Common myeloid progenitor, CD34-positive (primary cell): Measurements from ENCODE around the gene ITPKB.
"Not testable (repeated sequence)": the region's sequence is repeated elsewhere in the genome, so short reads cannot be mapped to it uniquely, and the experiment has no call there.

ENCODE experiments used
- CTCF ChIA-PET: fragments of 350-600 bp; sonication (Branson Sonifier 250); formaldehyde crosslinking; loops from one replicate; lab custom pipeline; 2021; ENCODE audit warnings: antibody characterized with exemption; lab: Charles Lee
- POLR2A ChIA-PET: fragments of 350-600 bp; sonication (Branson Sonifier 250); formaldehyde crosslinking; loops from one replicate; lab custom pipeline; 2021; ENCODE audit warnings: antibody characterized with exemption; lab: Charles Lee
- DNase-seq, 3 donors: peaks; one replicate each; pipeline versions ENCODE4 v3.0.0 to v3.0.0-alpha.2; 2013
- H3K27ac ChIP-seq, 2 experiments: 1 replicate in 1 of 2; 2 replicates in 1 of 2; pipeline ENCODE4 v1.7.0; 2013; ENCODE audit warnings: inconsistent platforms in 2 of 2, low read length in 2 of 2, mild to moderate bottlenecking in 2 of 2, low read depth in 1 of 2, moderate library complexity in 1 of 2; ENCODE audit not compliant: severe bottlenecking in 2 of 2, insufficient read depth in 1 of 2, poor library complexity in 1 of 2
- H3K27me3 ChIP-seq, 5 experiments: replicated peaks in 2 of 5; 1 replicate in 3 of 5; 2 replicates in 2 of 5; pipeline versions ENCODE4 v1.6.1 to v1.7.0; 2013; ENCODE audit warnings: low read length in 4 of 5, mild to moderate bottlenecking in 2 of 5, moderate library complexity in 2 of 5, inconsistent platforms in 1 of 5; ENCODE audit not compliant: insufficient read depth in 5 of 5, control insufficient read depth in 4 of 5
- H3K36me3 ChIP-seq, 4 experiments: 1 replicate in 2 of 4; 2 replicates in 2 of 4; pipeline versions ENCODE4 v1.6.1 to v1.7.0; 2013; ENCODE audit warnings: low read length in 3 of 4, control low read depth in 1 of 4, mild to moderate bottlenecking in 1 of 4; ENCODE audit not compliant: control insufficient read depth in 4 of 4, insufficient read depth in 4 of 4
- H3K4me1 ChIP-seq, 4 experiments: 1 replicate in 3 of 4; 2 replicates in 1 of 4; pipeline versions ENCODE4 v1.6.1 to v1.7.1; 2013; ENCODE audit warnings: low read length in 3 of 4, mild to moderate bottlenecking in 3 of 4, control low read depth in 1 of 4, inconsistent platforms in 1 of 4, moderate library complexity in 1 of 4; ENCODE audit not compliant: control insufficient read depth in 4 of 4, insufficient read depth in 4 of 4; ENCODE audit errors: control extremely low read depth in 1 of 4
- H3K4me3 ChIP-seq, 7 experiments: 1 replicate in 4 of 7; 2 replicates in 3 of 7; pipeline versions ENCODE4 v1.5.1 to v1.7.0; 2013; ENCODE audit warnings: mild to moderate bottlenecking in 7 of 7, low read length in 6 of 7, moderate library complexity in 6 of 7, inconsistent platforms in 2 of 7, low read depth in 2 of 7, control low read depth in 1 of 7; ENCODE audit not compliant: insufficient read depth in 4 of 7, control insufficient read depth in 1 of 7; ENCODE audit errors: extremely low read depth in 1 of 7
- H3K9me3 ChIP-seq, 5 experiments: 1 replicate in 4 of 5; 2 replicates in 1 of 5; pipeline versions ENCODE4 v1.6.1 to v1.7.1; 2013; ENCODE audit warnings: low read length in 4 of 5, mild to moderate bottlenecking in 2 of 5, inconsistent platforms in 1 of 5, low read depth in 1 of 5, moderate library complexity in 1 of 5; ENCODE audit not compliant: control insufficient read depth in 4 of 5, insufficient read depth in 2 of 5; ENCODE audit errors: control extremely low read depth in 1 of 5
- WGBS: methylation state at CpG from one replicate; pipeline ENCODE4 v1.1.5; 2013; ENCODE audit not compliant: insufficient coverage; 5-methylcytosine and 5-hydroxymethylcytosine counted together

The ITPKB gene

DNA sequence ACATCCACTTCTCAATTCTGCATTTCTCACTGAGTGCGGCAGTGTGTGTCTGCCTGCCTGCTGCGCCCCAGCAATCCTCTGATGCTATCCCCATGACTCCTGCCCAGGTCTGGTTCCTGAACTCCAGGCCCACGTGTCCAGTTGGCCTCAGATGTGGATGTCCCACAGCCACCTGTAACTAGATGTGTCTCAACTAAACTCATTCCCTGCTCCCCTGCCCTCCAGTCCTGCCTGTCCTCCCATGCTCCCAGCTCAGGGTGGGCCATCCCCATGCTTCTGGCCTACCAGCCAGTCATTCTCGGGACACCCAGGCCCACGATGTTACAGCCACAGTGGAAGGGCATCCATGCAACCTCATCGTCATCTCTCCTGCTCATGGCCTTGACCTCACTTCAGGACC is 113.8 kb downstream of the ITPKB start:
- Histone ChIP-seq H3K27me3 (no peaks in the 10 kb centered on the region), H3K27ac (no peak overlapping the region), H3K36me3 (no peaks in the 10 kb centered on the region), H3K4me1 (peaks cover 0 to 6% (median 4%) of the 10 kb centered on the region in 4 experiments), H3K4me3 (no peak overlapping the region), H3K9me3 (peaks cover 0 to 5% (median 0%) of the 10 kb centered on the region in 5 experiments)
- POLR2A ChIA-PET, result no interaction called here
- no peak for DNase-seq
- 97% methylated on average over 6 of the region's 6 CpGs for WGBS
- CTCF ChIA-PET, result interaction anchor here (1.2 to 13.8 kb wide), 7 partner anchors 12 to 815 kb away, joined by 3 to 106 read pairs (median 5); no protein-coding TSS in a partner anchor

GRCh38 chr1:226624526-226624925 is 114.6 kb downstream of the ITPKB start:
- Histone ChIP-seq H3K27me3 (no peaks in the 10 kb centered on the region), H3K4me1 (peaks cover 0 to 6% (median 4%) of the 10 kb centered on the region in 4 experiments), H3K27ac (no peak overlapping the region), H3K36me3 (no peaks in the 10 kb centered on the region), H3K9me3 (peaks cover 0 to 5% (median 0%) of the 10 kb centered on the region in 5 experiments), H3K4me3 (no peak overlapping the region)
- WGBS, result 100% methylated on average over 3 of the region's 5 CpGs
- CTCF ChIA-PET, result interaction anchor here (0.6 to 2.4 kb wide), 5 partner anchors 9 to 719 kb away, joined by 3 to 11 read pairs (median 5); no protein-coding TSS in a partner anchor
- DNase-seq, result no peak
- POLR2A ChIA-PET, result interaction anchor here (0.7 kb wide), 1 partner anchor 816 kb away, joined by 3 read pairs; no protein-coding TSS in a partner anchor

DNA sequence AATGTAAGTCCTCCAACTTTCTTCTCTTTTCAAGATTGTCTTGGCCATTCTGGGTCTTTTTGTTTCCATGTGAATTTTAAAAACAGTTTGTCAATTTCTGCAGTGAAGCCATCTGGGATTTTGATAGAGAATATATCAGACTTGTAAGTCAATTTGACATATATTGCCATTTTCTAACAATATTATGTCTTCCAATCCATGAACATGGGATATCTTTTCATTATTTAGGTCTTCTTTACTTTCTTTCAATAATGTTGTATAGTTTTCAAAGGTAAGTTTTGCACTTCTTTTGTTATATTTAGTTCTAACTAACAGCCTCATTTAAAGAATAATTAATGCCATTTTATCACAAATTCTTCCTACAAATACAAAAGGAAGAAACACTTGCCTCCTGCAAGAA is 117.1 kb downstream of the ITPKB start:
- POLR2A ChIA-PET, result no interaction called here

DNA sequence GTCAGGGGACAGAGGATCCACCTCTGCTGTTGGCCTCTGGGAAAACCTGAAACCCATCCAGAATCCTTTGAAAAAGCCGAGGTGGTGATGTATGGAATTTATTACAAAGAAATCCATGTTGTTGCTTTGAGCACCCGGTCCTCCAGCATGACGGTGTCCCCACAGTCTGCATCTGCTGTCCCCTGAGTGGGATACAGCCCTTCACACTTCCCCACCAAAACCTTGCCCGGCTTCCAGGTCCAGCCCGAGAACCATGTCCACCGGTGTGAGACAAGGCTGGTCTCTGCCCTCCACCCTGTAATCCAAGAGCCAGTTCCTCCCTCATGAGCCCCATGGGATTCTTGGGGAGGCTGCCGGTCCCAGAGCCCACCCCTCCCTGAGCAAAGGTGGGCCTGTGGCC is 120.1 kb downstream of the ITPKB start:
- CTCF ChIA-PET, result no interaction called here
- peaks cover 0 to 6% (median 3%) of the 10 kb centered on the region in 5 experiments for H3K9me3 ChIP-seq
- H3K36me3 ChIP-seq, result no peaks in the 10 kb centered on the region
- H3K27me3 ChIP-seq, result no peaks in the 10 kb centered on the region
- WGBS, result 97% methylated on average over 3 of the region's 7 CpGs
- H3K4me3 ChIP-seq, result no peak overlapping the region
- POLR2A ChIA-PET, result no interaction called here
- no peak overlapping the region for H3K27ac ChIP-seq
- H3K4me1 ChIP-seq, result no peaks in the 10 kb centered on the region
- no peak for DNase-seq

More for the DNA sequence above, 117.1 kb downstream of the ITPKB start:
- H3K4me1 ChIP-seq, result peaks cover 0 to 4% (median 3%) of the 10 kb centered on the region in 4 experiments
- no peak overlapping the region for H3K4me3 ChIP-seq
- H3K36me3 ChIP-seq, result no peaks in the 10 kb centered on the region
- no peaks in the 10 kb centered on the region for H3K27me3 ChIP-seq
- H3K27ac ChIP-seq, result no peak overlapping the region
- no peak for DNase-seq
- H3K9me3 ChIP-seq, result peaks cover 0 to 5% (median under 1%) of the 10 kb centered on the region in 5 experiments
- CTCF ChIA-PET, result no interaction called here

GRCh38 chr1:226618380-226618779 is 120.7 kb downstream of the ITPKB start:
- H3K4me1 ChIP-seq, result no peaks in the 10 kb centered on the region
- no peak overlapping the region for H3K27ac ChIP-seq
- ChIA-PET CTCF (no interaction called here), POLR2A (no interaction called here)
- 95% methylated on average over 4 of the region's 5 CpGs for whole genome bisulfite sequencing
- H3K27me3 ChIP-seq, result no peaks in the 10 kb centered on the region
- no peak overlapping the region for H3K4me3 ChIP-seq
- H3K9me3 ChIP-seq, result peaks cover 0 to 6% (median 3%) of the 10 kb centered on the region in 5 experiments
- no peak for DNase-seq
- no peaks in the 10 kb centered on the region for H3K36me3 ChIP-seq

DNA sequence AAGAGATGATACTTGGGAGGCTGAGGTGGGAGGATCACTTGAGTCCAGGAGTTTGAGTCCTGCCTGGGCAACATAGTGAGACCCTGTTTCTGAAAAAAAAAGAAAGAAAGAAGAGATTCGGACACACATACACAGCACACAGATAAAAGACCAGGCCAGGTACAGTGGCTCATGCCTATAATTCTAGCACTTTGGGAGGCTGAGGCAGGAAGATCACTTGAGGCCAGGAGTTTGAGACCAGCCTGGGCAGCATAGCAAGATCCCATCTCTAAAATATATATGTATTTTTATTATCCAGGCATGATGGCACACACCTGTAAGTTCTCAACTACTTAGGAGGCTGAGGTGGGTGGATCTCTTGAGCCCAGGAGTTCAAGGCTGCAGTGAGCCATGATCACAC is 121.4 kb downstream of the ITPKB start:
- H3K4me1 ChIP-seq, H3K27me3 ChIP-seq, H3K9me3 ChIP-seq, POLR2A ChIA-PET, H3K4me3 ChIP-seq, DNase-seq, CTCF ChIA-PET, H3K27ac ChIP-seq, H3K36me3 ChIP-seq: not testable (repeated sequence)
- no CpG with 5 or more reads among the region's 1 CpG for WGBS

DNA sequence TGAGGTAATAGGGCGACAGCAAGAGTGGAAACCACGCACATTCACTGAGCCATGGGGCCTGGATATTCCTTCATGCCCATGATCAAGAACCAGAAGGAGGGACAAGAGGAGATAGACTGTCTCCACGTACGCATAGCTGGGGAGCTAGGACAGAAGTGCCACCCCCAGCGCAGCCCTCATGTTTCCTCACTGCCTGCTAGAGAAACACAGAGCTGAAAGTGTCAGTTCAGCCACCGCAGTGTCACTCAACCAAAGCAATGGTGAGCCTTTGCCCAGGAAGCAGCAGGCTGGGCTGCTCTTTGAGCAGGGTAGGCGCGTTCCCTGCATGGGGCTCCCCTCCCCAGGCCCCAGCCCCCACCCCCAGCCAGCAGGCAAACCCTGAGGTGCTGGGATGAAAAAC is 122.0 kb downstream of the ITPKB start:
- CTCF ChIA-PET, result interaction anchor here (0.9 kb wide), 1 partner anchor 209 kb away, joined by 4 read pairs; the partner anchor contains the start of gene PARP1
- 100% methylated on average over 4 of the region's 8 CpGs for WGBS
- no peaks in the 10 kb centered on the region for H3K27me3 ChIP-seq
- no peaks in the 10 kb centered on the region for H3K4me1 ChIP-seq
- DNase-seq, result no peak
- H3K4me3 ChIP-seq, result no peak overlapping the region
- POLR2A ChIA-PET, result no interaction called here
- no peak overlapping the region for H3K27ac ChIP-seq
- peaks cover 0 to 3% (median 3%) of the 10 kb centered on the region in 5 experiments for H3K9me3 ChIP-seq
- no peaks in the 10 kb centered on the region for H3K36me3 ChIP-seq
